Activated CD8-positive, alpha-beta memory T cell treated with anti-CD3 and anti-CD28 coated beads, Interleukin-2, amount 50 U/mL, for 1 hour (primary cell): ENCODE data around the gene QKI.

ENCODE experiments used
- DNase-seq: peaks from one replicate; pipeline ENCODE4 v3.0.0-alpha.2; 2020; ENCODE audit errors: extremely low read depth

QKI gene

GRCh38 chr6:163487606-163488005, 73.1 kb downstream of the QKI start:
- no peak for DNase-seq

DNA sequence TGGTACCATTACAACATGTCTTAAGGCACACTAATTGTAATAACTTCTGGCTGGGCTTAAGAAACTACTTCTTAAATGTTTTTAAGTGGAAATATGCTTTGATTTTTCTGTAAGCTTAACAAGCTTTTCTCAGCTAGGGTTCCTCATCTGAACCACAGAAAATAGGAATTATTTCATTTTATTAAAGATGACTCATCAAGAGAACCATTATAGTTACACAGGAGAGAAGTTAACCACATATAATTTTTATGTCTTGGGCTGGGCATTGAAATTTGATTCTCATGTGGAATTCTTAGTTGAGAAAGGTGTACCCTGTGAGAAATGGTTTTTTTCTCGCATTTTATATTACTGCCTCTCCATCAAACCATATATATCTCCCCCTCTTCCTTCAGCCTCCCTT, 75.1 kb downstream of the QKI start:
- no peak for DNase-seq

DNA sequence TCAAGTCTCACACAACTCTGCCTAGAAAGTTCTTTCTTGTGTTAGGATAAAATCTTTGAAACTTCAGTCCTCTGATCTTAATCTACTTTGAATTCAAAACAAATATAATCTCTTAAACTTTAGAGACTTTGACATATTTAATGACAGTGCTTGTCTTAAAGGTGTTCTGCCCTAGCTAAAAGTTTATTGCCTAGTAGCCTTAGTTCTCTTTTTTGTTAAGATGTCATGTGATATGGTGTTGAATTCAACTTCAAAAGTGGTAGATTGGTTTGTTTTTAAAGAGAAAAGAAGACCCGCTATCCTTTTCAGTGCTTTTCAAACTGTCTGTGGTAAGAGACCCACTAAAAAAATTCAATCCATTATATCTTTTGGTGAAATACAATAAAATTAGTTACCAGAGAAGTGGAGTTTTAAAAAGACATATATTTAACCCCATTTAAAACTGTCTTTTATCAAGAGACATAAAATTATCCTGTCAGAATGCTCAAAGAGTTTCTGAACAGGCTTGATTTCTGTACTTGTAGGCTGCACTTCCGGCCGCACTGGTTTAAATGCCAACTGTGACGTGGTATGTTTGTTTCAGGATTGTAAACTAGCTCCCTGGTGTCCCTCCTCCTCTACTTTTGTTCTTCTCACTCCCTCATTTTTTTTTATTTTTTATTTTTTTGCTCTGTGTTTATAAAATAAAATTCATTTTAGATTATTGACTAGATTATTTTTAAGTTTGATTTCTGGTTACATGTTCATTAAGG, 76.5 kb downstream of the QKI start:
- no peak for DNase-seq

- no peak for DNase-seq
These were observed 77.3 kb downstream of the QKI start for GRCh38 chr6:163491737-163492300.

DNA sequence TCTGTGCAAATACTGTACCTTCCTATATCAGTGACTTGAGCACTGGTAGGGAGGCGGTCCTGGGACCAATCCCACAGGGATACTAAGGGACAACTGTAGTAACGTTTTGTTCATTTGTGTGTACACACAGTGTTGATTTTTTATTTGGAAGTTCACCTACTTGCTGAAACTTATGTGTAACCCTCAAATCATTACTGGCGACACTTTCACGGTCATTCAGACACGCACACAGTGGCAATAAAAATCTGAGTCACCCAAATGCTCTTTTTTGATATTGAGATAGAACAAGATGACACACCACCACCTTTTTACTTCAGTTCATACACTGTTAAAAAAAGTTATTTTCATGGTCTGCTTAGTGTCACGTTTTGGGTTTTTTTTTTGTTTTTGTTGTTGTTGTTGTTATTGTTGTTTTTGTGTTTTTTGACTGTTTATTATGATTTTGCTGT, 79.8 kb downstream of the QKI start:
- DNase-seq: no peak

DNA sequence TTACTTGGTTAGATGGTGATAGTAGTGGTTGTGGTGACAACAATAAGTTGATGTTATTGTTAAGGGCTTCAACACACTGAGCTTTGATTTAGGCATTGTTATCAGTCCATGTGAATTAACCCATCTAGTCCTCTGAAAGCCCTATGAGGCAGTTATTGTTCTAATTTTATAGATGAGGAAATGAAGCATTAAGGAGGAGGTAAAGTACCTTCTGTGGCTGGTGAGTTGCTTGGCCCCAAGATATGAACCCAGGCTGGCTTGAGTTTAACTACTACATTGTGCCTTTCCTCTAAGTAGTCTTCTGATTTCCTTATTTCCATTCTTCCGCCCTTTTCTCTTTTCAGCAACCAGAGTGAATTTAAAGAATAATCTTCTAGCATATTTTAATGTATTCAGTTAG, 81.7 kb downstream of the QKI start:
- no peak for DNase-seq

DNA sequence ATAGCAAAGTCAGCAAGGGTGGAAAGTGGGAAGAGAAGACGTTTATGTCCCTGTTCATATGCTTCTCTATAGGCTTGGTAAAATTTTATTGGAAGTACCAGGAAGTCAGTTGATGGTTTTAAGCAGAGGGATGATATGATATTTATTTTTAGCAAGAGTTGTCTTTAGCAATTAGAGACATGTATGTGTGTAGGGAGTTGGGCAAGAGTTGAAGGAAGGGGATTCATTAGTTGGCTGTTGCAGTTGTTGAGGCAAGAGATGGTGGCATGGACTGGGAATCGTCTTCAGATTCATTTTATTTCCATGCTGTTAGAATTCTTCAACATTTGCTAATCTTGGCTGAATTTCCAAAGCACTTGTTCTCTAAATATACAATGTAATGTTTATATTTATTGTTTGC, 85.6 kb downstream of the QKI start:
- no peak for DNase-seq

GRCh38 chr6:163501026-163501425, 86.5 kb downstream of the QKI start:
- no peak for DNase-seq

DNA sequence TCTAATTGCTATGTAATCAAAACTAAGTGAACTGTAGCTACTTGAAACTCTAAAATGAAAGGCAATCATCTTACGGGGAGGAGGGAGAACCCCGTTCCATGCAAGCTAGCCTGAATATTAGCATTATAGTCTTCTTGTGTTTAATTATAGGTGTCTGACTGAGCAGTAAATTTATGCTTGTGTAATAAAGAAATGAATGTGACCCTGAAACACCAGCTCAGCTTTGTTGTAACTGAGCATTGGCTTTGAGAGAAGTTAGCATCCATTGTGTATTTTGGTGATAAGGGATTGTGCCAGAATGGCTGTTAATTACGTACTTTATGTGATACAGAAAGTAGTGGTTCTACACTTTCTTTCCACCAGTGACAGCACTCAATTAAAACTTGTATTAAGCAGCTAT, 86.9 kb downstream of the QKI start:
- DNase-seq: no peak

DNA sequence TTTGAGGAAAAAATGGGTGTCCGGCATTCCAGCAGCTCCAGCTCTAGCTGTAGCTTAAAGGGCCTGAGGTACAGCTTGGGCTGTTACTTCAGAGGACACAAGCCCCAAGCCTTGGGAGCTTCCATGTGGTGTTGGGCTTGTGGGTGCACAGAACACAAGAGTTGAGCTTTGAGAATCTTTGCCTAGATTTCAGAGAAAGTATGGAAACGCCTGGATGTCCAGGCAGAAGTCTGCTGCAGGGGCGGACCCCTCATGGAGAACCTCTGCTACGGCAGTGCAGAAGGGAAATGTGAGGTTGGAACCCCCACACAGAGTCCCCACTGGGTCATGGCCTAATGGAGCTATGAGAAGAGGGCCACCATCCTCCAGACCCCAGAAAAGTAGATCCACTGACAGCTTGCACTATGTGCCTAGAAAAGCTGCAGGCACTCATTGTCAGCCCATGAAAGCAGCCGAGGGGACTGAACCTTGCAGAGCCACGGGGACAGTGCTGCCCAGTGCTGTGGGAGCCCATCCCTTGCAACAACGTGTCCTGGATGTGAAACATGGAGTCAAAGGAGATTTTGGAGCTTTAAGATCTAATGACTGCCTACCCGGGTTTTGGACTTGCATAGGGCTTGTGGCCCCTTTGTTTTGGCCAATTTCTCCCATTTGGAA, 90.6 kb downstream of the QKI start:
- no peak for DNase-seq

DNA sequence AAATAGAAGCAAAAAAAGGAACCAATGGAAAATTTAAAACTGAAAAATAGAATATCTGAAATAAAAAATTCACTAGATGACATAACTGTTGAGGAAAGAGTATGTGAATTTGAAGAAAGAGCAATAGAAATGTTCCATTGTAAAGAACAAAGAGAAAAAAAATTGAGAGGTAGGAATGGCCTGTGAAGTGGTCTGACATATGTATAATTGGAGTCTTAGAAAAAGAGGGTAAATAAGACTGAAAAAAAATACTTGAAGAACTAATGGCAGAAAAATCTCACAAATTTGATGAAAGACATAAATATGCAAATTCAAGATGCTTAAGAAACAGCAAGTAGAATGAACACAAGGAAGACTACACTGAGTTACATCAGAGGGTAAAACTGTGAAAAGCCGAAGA, 93.4 kb downstream of the QKI start:
- no peak for DNase-seq

DNA sequence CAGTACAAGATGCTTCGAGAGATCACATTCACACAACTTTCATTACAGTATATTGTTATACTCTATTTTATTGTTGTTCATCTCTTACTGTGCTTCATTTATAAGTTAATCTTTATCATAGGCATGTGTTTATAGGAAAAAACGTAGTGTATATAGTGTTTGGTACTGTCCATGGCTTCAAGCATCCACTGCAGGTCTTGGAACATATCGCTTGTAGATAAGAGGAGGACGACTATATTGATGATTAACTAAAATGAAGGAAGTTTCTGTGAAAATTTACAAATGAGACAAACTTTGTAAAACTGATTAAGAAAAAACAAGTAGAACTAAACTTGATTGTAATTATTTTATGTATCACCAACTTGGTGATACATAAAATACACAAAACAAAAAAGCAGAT, 98.5 kb downstream of the QKI start:
- DNase-seq: no peak

- DNase-seq: no peak
These were observed 99.2 kb downstream of the QKI start for GRCh38 chr6:163513570-163514166.

- no peak for DNase-seq
These were observed 102.4 kb downstream of the QKI start for GRCh38 chr6:163516908-163517307.

DNA sequence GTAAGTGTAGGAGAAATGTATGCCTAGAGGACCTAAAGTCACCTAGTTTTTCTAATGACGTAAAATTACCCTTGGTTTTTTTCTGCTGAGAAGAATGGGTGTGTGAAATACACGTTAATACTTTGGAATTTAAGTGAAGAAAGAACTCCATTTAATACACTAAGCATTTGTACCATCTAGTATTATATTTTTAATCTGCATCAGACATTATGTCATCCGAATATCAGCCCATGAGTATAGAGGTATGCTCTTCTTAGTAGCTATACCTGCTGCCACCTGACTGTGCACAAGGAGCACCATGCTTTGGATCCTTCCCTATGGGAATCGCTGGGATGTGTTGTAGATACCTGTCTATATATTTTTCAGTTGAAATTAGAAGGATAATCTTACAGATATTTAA, 106.4 kb downstream of the QKI start:
- DNase-seq: no peak

- no peak for DNase-seq
These were observed 107.5 kb downstream of the QKI start for GRCh38 chr6:163522033-163522432.

- DNase-seq: no peak
These were observed 111.4 kb downstream of the QKI start for GRCh38 chr6:163525926-163526325.

GRCh38 chr6:163526346-163526745, 111.8 kb downstream of the QKI start:
- no peak for DNase-seq

GRCh38 chr6:163527291-163527690, 112.8 kb downstream of the QKI start:
- DNase-seq: no peak

DNA sequence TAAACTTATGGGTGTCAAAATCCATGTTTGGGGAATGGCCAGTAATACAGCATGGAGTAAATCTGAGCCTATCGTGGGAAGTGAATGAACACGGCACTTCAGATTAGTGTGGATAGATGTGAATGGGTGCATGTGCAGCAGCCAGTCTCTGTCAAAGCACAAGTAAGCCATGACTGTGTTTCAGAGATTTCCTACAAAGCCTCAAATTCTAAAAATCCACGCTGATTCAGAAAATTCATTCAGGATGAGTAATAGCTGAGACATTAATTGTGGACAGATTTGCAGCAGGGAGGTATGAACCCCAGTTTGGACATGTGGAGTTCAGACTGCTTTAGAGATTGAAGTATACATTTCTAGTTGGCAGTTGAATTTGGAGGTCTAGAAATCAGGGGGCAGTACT, 115.1 kb downstream of the QKI start:
- DNase-seq: no peak

DNA sequence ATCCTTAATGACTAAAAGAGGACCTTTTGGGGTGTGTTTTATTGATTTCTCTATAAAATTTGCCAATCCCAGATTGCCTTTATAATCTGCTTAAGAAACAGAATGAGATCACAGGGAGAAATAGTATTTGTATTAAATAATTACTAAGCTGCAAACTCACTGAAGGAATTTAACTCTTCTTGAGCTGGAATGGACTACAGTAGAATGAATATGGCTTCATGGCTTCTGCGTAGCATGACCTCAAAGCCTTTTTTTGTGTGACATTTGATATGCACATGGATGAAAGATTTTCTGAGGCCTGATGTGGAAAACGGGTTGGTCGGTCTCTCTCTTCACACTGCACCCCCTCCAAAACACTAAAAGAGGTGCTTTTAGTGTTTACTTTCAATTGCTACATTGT, 115.9 kb downstream of the QKI start:
- no peak for DNase-seq

DNA sequence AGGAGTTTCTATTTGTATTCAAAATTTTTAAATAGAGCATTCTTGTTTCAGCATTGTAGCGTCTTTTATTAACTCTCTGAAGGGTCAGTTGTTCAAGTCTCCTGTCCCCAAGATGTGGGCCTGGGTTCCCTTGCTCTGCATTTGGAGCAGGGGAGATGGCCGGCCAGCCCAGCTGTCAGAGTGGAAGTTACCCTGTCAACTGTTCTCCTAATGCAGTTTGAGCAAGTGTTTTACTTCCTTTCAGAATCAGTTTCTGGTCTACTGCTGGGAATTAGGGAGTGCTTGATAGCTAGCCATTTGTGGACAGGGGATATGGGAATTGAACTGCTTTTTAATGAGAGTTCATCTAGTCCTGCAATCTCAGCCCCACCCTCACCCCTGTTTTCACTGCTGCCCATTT, 116.6 kb downstream of the QKI start:
- DNase-seq: no peak

DNA sequence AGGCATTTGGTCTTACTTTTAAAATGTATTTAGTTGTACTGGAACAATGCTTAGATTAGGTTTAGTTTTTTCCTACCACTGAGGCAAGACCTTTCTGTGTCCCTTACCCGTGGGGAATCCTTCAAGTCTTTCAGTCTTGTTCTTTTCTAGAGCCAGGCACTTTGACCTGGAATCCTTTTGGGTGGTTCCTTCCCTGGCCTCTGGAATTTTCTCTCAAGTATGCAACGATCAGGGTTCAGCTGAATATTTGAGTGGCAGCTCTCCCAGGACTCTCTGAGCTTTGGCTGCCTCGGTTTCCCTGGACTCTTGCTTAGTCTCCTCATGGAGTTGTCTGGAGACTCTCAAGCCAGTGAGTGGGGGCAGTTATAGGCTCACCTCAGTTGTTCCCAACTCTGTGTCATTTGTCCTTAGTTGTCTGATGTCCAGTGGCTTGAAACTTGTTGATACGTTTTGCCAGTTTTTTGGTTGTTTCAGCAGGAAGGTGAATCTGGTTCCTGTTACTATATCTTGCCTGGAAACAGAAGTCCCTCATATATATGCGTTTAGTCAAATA, 118.1 kb downstream of the QKI start:
- DNase-seq: no peak
